Measurements from ENCODE around the gene SYNCRIP.

DNA sequence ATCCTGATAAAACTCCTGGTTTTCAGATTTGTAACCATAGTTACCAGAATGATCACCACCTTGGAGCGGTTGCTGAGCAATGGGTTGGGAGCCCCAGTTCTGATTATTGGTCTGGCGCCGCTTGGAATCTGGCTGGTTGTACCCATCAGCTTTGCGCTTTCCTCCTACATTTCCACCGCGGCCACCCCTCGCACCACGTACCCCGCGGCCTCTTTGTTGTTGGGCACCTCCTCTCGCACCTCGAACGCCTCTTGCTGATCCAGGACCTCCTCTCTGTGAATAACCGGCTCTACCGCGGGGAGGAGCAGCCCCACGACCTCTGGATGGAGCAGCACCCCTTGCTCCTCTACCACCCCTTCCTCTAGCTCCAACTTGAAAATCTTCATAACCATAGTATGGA is 27.9 kb downstream of the SYNCRIP start:
- TF ChIP-seq, protein P1, sequence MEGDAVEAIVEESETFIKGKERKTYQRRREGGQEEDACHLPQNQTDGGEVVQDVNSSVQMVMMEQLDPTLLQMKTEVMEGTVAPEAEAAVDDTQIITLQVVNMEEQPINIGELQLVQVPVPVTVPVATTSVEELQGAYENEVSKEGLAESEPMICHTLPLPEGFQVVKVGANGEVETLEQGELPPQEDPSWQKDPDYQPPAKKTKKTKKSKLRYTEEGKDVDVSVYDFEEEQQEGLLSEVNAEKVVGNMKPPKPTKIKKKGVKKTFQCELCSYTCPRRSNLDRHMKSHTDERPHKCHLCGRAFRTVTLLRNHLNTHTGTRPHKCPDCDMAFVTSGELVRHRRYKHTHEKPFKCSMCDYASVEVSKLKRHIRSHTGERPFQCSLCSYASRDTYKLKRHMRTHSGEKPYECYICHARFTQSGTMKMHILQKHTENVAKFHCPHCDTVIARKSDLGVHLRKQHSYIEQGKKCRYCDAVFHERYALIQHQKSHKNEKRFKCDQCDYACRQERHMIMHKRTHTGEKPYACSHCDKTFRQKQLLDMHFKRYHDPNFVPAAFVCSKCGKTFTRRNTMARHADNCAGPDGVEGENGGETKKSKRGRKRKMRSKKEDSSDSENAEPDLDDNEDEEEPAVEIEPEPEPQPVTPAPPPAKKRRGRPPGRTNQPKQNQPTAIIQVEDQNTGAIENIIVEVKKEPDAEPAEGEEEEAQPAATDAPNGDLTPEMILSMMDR (conservative IDR thresholded peaks at IDR 0.05) = no peak
- no peak for TF ChIP-seq EZH2 (IDR thresholded peaks at IDR 0.05; ENCODE audit: low read depth)
